Activated CD4-positive, alpha-beta T cell treated with anti-CD3 and anti-CD28 coated beads, Interleukin-10, Interleukin-2, amounts not matched to agents 100 ng/mL and 50 ng/mL, durations not matched to agents 16 hours and 8 hours (primary cell): ENCODE results near the gene HS3ST1.
"Not testable (repeated sequence)": the region's sequence is repeated elsewhere in the genome, so short reads cannot be mapped to it uniquely, and the experiment has no call there.

ENCODE experiments used
- DNase-seq: peaks from one replicate; pipeline ENCODE4 v3.0.0-alpha.2; 2020

Gene HS3ST1

GRCh38 chr4:11397819-11398610 is 30.7 kb downstream of the HS3ST1 start:
- DNase-seq: no peak

- DNase-seq: no peak
These were observed 31.5 kb downstream of the HS3ST1 start for GRCh38 chr4:11397146-11397545.

GRCh38 chr4:11393551-11393950 is 35.1 kb downstream of the HS3ST1 start:
- DNase-seq: no peak

- not testable (repeated sequence) for DNase-seq
These were observed 44.6 kb downstream of the HS3ST1 start for GRCh38 chr4:11384072-11384471.

- no peak for DNase-seq
These were observed 52.1 kb downstream of the HS3ST1 start for GRCh38 chr4:11376571-11376970.

- no peak for DNase-seq
These were observed 52.5 kb downstream of the HS3ST1 start for GRCh38 chr4:11376146-11376545.

GRCh38 chr4:11368701-11369115 is 60.0 kb downstream of the HS3ST1 start:
- DNase-seq: no peak

- no peak for DNase-seq
These were observed 61.3 kb downstream of the HS3ST1 start for GRCh38 chr4:11367371-11367770.

- DNase-seq: no peak
These were observed 61.8 kb downstream of the HS3ST1 start for GRCh38 chr4:11366859-11367258.

- no peak for DNase-seq
These were observed 63.7 kb downstream of the HS3ST1 start for GRCh38 chr4:11365039-11365438.

- no peak for DNase-seq
These were observed 69.1 kb downstream of the HS3ST1 start for GRCh38 chr4:11359591-11359990.

GRCh38 chr4:11355226-11355625 is 73.5 kb downstream of the HS3ST1 start:
- no peak for DNase-seq

GRCh38 chr4:11354531-11354930 is 74.2 kb downstream of the HS3ST1 start:
- no peak for DNase-seq

- no peak for DNase-seq
These were observed 80.1 kb downstream of the HS3ST1 start for GRCh38 chr4:11348449-11349088.

- no peak for DNase-seq
These were observed 83.8 kb downstream of the HS3ST1 start for GRCh38 chr4:11344916-11345315.

- no peak for DNase-seq
These were observed 85.2 kb downstream of the HS3ST1 start for GRCh38 chr4:11343536-11343935.
